Body of pancreas (tissue), 4 donors: ENCODE data around the gene UBALD2.

ENCODE experiments used
- CTCF ChIP-seq, 7 experiments: fragments of 450-650 bp in 4 of 7; fragments of 200-600 bp in 3 of 7; sonication (generic) in 3 of 7; IDR thresholded peaks; one replicate each; pipeline ENCODE4 v1.5.1; 2016 to 2019; ENCODE audit warnings: antibody characterized with exemption in 7 of 7
- POLR2A ChIP-seq, 3 donors: fragments of 450-650 bp; IDR thresholded peaks; one replicate each; pipeline ENCODE4 v1.6.1; 2016; ENCODE audit warnings: antibody characterized with exemption in 3 of 3, mild to moderate bottlenecking in 2 of 3

DNA sequence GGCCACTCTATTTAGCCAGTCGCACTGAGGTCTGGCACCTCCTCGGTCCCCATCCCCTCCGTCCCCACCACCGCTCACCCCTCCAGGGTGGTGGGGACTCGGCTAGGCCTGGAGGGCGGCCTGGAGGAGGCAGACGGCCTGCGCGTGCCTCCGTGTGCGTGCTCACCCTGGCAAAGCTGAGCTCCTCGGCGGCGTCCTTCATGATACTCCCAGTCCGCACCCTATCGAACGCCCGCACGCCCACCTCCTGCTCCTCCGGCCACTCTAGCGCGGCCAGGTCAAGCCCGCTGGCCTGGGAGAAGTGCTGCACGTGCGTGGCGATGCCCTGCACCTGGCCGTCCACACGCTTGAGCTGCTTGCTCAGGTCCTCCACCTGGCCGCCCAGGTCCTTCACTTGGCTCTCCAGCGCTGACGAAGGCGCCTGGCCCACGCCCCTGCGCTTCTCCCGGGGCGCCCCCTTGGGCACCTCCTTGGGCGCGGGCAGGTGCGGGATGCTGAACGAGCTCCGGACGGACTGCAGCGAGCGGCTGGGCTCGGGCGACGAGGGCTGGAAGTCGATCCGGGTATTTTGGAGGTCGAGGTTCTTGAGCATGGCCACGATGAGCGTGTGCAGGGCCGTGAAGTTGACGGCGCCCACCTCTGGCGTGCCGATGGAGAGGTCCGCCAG, 42.3 kb downstream of the UBALD2 start:
- TF ChIP-seq CTCF (IDR thresholded peaks at IDR 0.05): no peak
- TF ChIP-seq POLR2A (IDR thresholded peaks at IDR 0.05): no peak
